HepG2 (cell line): ENCODE results near the gene CCNB1. TPM values are rescaled to one million over a fixed set of nuclear protein-coding genes. Genes with fewer than 3 reads are reported as not detected.

Experiments used
- E2F2 ChIP-seq: sonication (generic); formaldehyde crosslinking; IDR thresholded peaks from 2 replicates; pipeline ENCODE4 v1.4.0; 2020; ENCODE audit warnings: missing genetic modification reagents, borderline replicate concordance
- IRX3 ChIP-seq: sonication (generic); formaldehyde crosslinking; IDR thresholded peaks from 2 replicates; pipeline ENCODE4 v1.8.1; 2023; ENCODE audit warnings: mild to moderate bottlenecking, low read depth, missing genetic modification reagents, borderline replicate concordance
- JARID2 ChIP-seq: sonication (generic); formaldehyde crosslinking; IDR thresholded peaks from 2 replicates; pipeline ENCODE4 v1.8.1; 2023; ENCODE audit warnings: missing genetic modification reagents, inconsistent platforms; ENCODE audit not compliant: insufficient replicate concordance
- MIER3 ChIP-seq: IDR thresholded peaks from 2 replicates; pipeline ENCODE4 v1.6.1; 2016; ENCODE audit warnings: missing compliant biosample characterization, borderline replicate concordance
- RNF219 ChIP-seq: sonication (generic); formaldehyde crosslinking; IDR thresholded peaks from 2 replicates; pipeline ENCODE4 v1.5.0; 2020; ENCODE audit warnings: mild to moderate bottlenecking, missing genetic modification reagents
- STAT5B ChIP-seq: sonication (generic); formaldehyde crosslinking; IDR thresholded peaks from 2 replicates; pipeline ENCODE4 v1.4.0; 2020; ENCODE audit warnings: missing genetic modification reagents
- TFDP2 ChIP-seq: sonication (generic); formaldehyde crosslinking; IDR thresholded peaks from 2 replicates; pipeline ENCODE4 v1.4.0; 2020; ENCODE audit warnings: missing genetic modification reagents
- TFE3 ChIP-seq: IDR thresholded peaks from 2 replicates; pipeline ENCODE4 v1.6.1; 2016
- THAP7 ChIP-seq: sonication (generic); formaldehyde crosslinking; IDR thresholded peaks from 2 replicates; pipeline ENCODE4 v1.8.1; 2023; ENCODE audit warnings: mild to moderate bottlenecking, missing genetic modification reagents
- ZBTB7A ChIP-seq: sonication (generic); formaldehyde crosslinking; IDR thresholded peaks from 2 replicates; pipeline ENCODE4 v1.8.0; 2022; ENCODE audit warnings: mild to moderate bottlenecking, missing genetic modification reagents
- ZC3H13 ChIP-seq: sonication (generic); formaldehyde crosslinking; IDR thresholded peaks from 2 replicates; pipeline ENCODE4 v1.8.1; 2023; ENCODE audit warnings: mild to moderate bottlenecking, missing genetic modification reagents, moderate library complexity
- ZIK1 ChIP-seq: sonication (generic); formaldehyde crosslinking; IDR thresholded peaks from 2 replicates; pipeline ENCODE4 v1.5.0; 2020; ENCODE audit warnings: mild to moderate bottlenecking, low read depth, missing genetic modification reagents, borderline replicate concordance
- ZNF383 ChIP-seq: sonication (generic); formaldehyde crosslinking; IDR thresholded peaks from 2 replicates; pipeline ENCODE4 v1.4.0; 2020; ENCODE audit warnings: missing genetic modification reagents, mild to moderate bottlenecking, borderline replicate concordance
- ZNF546 ChIP-seq: sonication (generic); formaldehyde crosslinking; conservative IDR thresholded peaks from 2 replicates; pipeline ENCODE4 v1.8.1; 2023; ENCODE audit warnings: mild to moderate bottlenecking, missing genetic modification reagents
- ZSCAN30 ChIP-seq: sonication (generic); formaldehyde crosslinking; IDR thresholded peaks from 2 replicates; pipeline ENCODE4 v1.5.0; 2020; ENCODE audit warnings: mild to moderate bottlenecking, missing genetic modification reagents
- ZXDC ChIP-seq: sonication (generic); formaldehyde crosslinking; IDR thresholded peaks from 2 replicates; pipeline ENCODE4 v1.5.0; 2020; ENCODE audit warnings: mild to moderate bottlenecking, missing genetic modification reagents
- polyA plus RNA-seq, 8 experiments: library from polyadenylated mRNA; depleted of rRNA in 3 of 8; stranded (reverse) in 7 of 8; unstranded in 1 of 8; fragments of >200 nt; fragmentation: Illumina TruSeq in 4 of 8; extraction: Trizol in 4 of 8; gene quantifications; 2 replicates each; pipeline versions ENCODE4 v1.2.1 to v1.2.3, GENCODE V29; 2011 to 2016; ENCODE audit warnings: low read depth in 4 of 8, missing spikeins in 1 of 8, mixed read lengths in 1 of 8; ENCODE audit not compliant: insufficient read depth in 1 of 8
- total RNA-seq, 5 experiments: library from RNA; depleted of rRNA; stranded (reverse); fragments of >200 nt; fragmentation: Illumina TruSeq; extraction: Trizol; gene quantifications; 2 replicates each; pipeline ENCODE4 v1.2.3, GENCODE V29; 2016; ENCODE audit warnings: low read depth in 1 of 5

The CCNB1 gene
- total and polyA plus RNA-seq, 2 of the 13 experiments (the other 11 are each of a cell fraction or from before 2014, with no cell fraction given), result 82.3 to 316 TPM

- no peak for TF ChIP-seq RNF219
- TF ChIP-seq TFE3 (CRISPR knock-in tag), result no peak
- TF ChIP-seq ZBTB7A (CRISPR knock-in tag), result no peak
- TF ChIP-seq ZXDC, result peak; percentile 84
- TF ChIP-seq THAP7 (CRISPR knock-in tag), result no peak
- no peak for TF ChIP-seq ZNF546 (CRISPR knock-in tag)
- peak; percentile 79; the same call in 1 of the 2 replicates for TF ChIP-seq IRX3
- TF ChIP-seq ZSCAN30 (CRISPR knock-in tag), result no peak
- no peak for TF ChIP-seq ZNF383
- peak; percentile 98 for TF ChIP-seq TFDP2
- peak; percentile 65; the same call in 1 of the 2 replicates for TF ChIP-seq E2F2 (CRISPR knock-in tag)
- peak; percentile 64; the same call in 1 of the 2 replicates for TF ChIP-seq ZIK1 (CRISPR knock-in tag)
- TF ChIP-seq JARID2 (CRISPR knock-in tag), result no peak
- no peak for TF ChIP-seq STAT5B (CRISPR knock-in tag)
- TF ChIP-seq MIER3 (CRISPR knock-in tag), result no peak
- TF ChIP-seq ZC3H13 (CRISPR knock-in tag), result peak; percentile 58; the same call in 1 of the 2 replicates
Observed at GRCh38 chr5:69189162-69190086, 22.5 kb downstream of the CCNB1 start, which contains the start of gene CENPH (continued).
